ENCODE measurements around the gene KCNN3.
A peak's percentile ranks its signal among the peaks of the same experiment; 100 is the strongest.

KCNN3 gene

GRCh38 chr1:154846565-154847442 lies 23.3 kb downstream of the KCNN3 start:
- no peak for DNase-seq (ENCODE audit: extremely low spot score)
- ChIA-PET CTCF (interaction anchor here (0.7 kb wide), 1 partner anchor 16 kb away, joined by 3 read pairs; no protein-coding TSS in a partner anchor), POLR2A (no interaction called here)
- no peak for TF ChIP-seq CTCF (IDR thresholded peaks at IDR 0.05; ENCODE audit: control extremely low read depth, extremely low read depth, low read depth, missing control alignments)

GRCh38 chr1:154845879-154846278 lies 24.2 kb downstream of the KCNN3 start:
- CTCF ChIA-PET: interaction anchor here (1.6 kb wide), 1 partner anchor 17 kb away, joined by 5 read pairs; no protein-coding TSS in a partner anchor
- no peak for DNase-seq (ENCODE audit: extremely low spot score)
- POLR2A ChIA-PET: no interaction called here
- TF ChIP-seq CTCF (IDR thresholded peaks at IDR 0.05; ENCODE audit: control extremely low read depth, extremely low read depth, low read depth, missing control alignments): no peak

GRCh38 chr1:154845174-154845573 lies 24.9 kb downstream of the KCNN3 start:
- TF ChIP-seq CTCF (IDR thresholded peaks at IDR 0.05; ENCODE audit: control extremely low read depth, extremely low read depth, low read depth, missing control alignments): no peak
- ChIA-PET CTCF (interaction anchor here (1.0 to 1.6 kb wide), 2 partner anchors 16 to 18 kb away, joined by 4 to 5 read pairs; no protein-coding TSS in a partner anchor), POLR2A (interaction anchor here (0.7 kb wide), 1 partner anchor 36 kb away, joined by 3 read pairs; no protein-coding TSS in a partner anchor)
- DNase-seq (ENCODE audit: extremely low spot score): no peak

- POLR2A ChIA-PET: no interaction called here
- no peak for DNase-seq (ENCODE audit: extremely low spot score)
- CTCF ChIA-PET: interaction anchor here (1.6 kb wide), 1 partner anchor 19 kb away, joined by 5 read pairs; no protein-coding TSS in a partner anchor
- TF ChIP-seq CTCF (IDR thresholded peaks at IDR 0.05; ENCODE audit: control extremely low read depth, extremely low read depth, low read depth, missing control alignments): no peak
Measured at GRCh38 chr1:154844297-154844681, 25.8 kb downstream of the KCNN3 start.

GRCh38 chr1:154843636-154844296 lies 26.3 kb downstream of the KCNN3 start:
- CTCF ChIA-PET: interaction anchor here (0.9 to 1.7 kb wide), 9 partner anchors 9 to 297 kb away, joined by 3 to 7 read pairs (median 4); partner anchors contain the start of gene PMVK
- POLR2A ChIA-PET: interaction anchor here (0.6 to 1.1 kb wide), 3 partner anchors 16 to 26 kb away, joined by 3 to 4 read pairs (median 3); partner anchors contain the start of gene KCNN3
- no peak for TF ChIP-seq CTCF (IDR thresholded peaks at IDR 0.05; ENCODE audit: control extremely low read depth, extremely low read depth, low read depth, missing control alignments)
- DNase-seq (ENCODE audit: extremely low spot score): peak; percentile 64

GRCh38 chr1:154842635-154843034 lies 27.4 kb downstream of the KCNN3 start:
- no peak for DNase-seq (ENCODE audit: extremely low spot score)
- ChIA-PET POLR2A (interaction anchor here (0.9 to 1.1 kb wide), 2 partner anchors 18 to 24 kb away, joined by 3 read pairs; no protein-coding TSS in a partner anchor), CTCF (interaction anchor here (0.9 to 1.7 kb wide), 14 partner anchors 8 to 296 kb away, joined by 3 to 7 read pairs (median 4); partner anchors contain the start of gene PMVK)
- TF ChIP-seq CTCF (IDR thresholded peaks at IDR 0.05; ENCODE audit: control extremely low read depth, extremely low read depth, low read depth, missing control alignments): no peak
